ENCODE measurements around the gene FXYD3. TPM values are rescaled to one million over a fixed set of nuclear protein-coding genes. Genes with fewer than 3 reads are reported as not detected.

FXYD3 gene
- total RNA-seq, 1 donor from 2014 or later = 17.3 TPM

GRCh38 chr19:35154525-35155406 is 39.1 kb downstream of the FXYD3 start, which contains the start of gene FXYD5:
Gene FXYD5, plus strand, starts transcription at chr19:35154735. Its CDS starts 816 bp downstream, at chr19:35155551.
- H3K27me3 Mint-ChIP-seq = peaks cover 89% of the 10 kb centered on the region
- TF ChIP-seq, protein P1, sequence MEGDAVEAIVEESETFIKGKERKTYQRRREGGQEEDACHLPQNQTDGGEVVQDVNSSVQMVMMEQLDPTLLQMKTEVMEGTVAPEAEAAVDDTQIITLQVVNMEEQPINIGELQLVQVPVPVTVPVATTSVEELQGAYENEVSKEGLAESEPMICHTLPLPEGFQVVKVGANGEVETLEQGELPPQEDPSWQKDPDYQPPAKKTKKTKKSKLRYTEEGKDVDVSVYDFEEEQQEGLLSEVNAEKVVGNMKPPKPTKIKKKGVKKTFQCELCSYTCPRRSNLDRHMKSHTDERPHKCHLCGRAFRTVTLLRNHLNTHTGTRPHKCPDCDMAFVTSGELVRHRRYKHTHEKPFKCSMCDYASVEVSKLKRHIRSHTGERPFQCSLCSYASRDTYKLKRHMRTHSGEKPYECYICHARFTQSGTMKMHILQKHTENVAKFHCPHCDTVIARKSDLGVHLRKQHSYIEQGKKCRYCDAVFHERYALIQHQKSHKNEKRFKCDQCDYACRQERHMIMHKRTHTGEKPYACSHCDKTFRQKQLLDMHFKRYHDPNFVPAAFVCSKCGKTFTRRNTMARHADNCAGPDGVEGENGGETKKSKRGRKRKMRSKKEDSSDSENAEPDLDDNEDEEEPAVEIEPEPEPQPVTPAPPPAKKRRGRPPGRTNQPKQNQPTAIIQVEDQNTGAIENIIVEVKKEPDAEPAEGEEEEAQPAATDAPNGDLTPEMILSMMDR (IDR thresholded peaks at IDR 0.05; ENCODE audit: unreplicated experiment) = no peak
- H3K9me3 Mint-ChIP-seq (ENCODE audit: low read depth) = no peaks in the 10 kb centered on the region
- H3K4me1 Mint-ChIP-seq (ENCODE audit: low read depth) = peaks cover 15% of the 10 kb centered on the region
- peak within 1 kb of the TSS; percentile 65 for H3K4me3 Mint-ChIP-seq (ENCODE audit: low read depth)
- no peak for DNase-seq (ENCODE audit: low spot score, unreplicated experiment)
- H3K36me3 Mint-ChIP-seq (ENCODE audit: insufficient read depth) = no peaks in the 10 kb centered on the region
- no peak within 1 kb of the TSS for H3K27ac Mint-ChIP-seq

- H3K27me3 Mint-ChIP-seq = peaks cover 85% of the 10 kb centered on the region
- TF ChIP-seq, protein P1 (IDR thresholded peaks at IDR 0.05; ENCODE audit: unreplicated experiment) = no peak
- H3K36me3 Mint-ChIP-seq (ENCODE audit: insufficient read depth) = no peaks in the 10 kb centered on the region
- H3K4me3 Mint-ChIP-seq (ENCODE audit: low read depth) = peak overlapping the region; percentile 65
- no peak for DNase-seq (ENCODE audit: low spot score, unreplicated experiment)
- H3K9me3 Mint-ChIP-seq (ENCODE audit: low read depth) = no peaks in the 10 kb centered on the region
- H3K27ac Mint-ChIP-seq = no peak overlapping the region
- H3K4me1 Mint-ChIP-seq (ENCODE audit: low read depth) = peaks cover 15% of the 10 kb centered on the region
Measured at GRCh38 chr19:35155441-35155840, 39.8 kb downstream of the FXYD3 start.

GRCh38 chr19:35155981-35156672 is 40.5 kb downstream of the FXYD3 start:
- DNase-seq (ENCODE audit: low spot score, unreplicated experiment) = no peak
- Mint-ChIP-seq H3K9me3 (ENCODE audit: low read depth) (no peaks in the 10 kb centered on the region), H3K4me1 (ENCODE audit: low read depth) (peaks cover 15% of the 10 kb centered on the region), H3K36me3 (ENCODE audit: insufficient read depth) (no peaks in the 10 kb centered on the region), H3K27me3 (peaks cover 78% of the 10 kb centered on the region), H3K4me3 (ENCODE audit: low read depth) (no peak overlapping the region), H3K27ac (no peak overlapping the region)
- TF ChIP-seq, protein P1 (IDR thresholded peaks at IDR 0.05; ENCODE audit: unreplicated experiment) = no peak

DNA sequence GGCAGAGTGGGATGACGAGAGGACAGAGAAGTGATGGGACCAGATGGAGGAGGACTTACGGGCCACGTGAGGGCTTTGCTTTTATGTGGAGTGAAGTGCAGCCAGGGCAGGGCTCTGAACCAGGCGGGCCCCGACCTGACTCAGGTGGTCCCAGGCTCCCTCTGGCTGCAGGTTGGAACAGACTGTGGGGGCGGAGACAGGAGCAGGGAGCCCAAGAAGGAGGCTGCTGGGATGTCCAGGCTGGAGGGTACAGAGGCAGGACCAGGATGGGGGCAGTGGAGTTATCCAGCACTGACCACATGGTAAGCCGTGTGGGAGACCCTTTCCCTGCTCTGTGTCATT is 41.0 kb downstream of the FXYD3 start:
- no peaks in the 10 kb centered on the region for H3K36me3 Mint-ChIP-seq (ENCODE audit: insufficient read depth)
- H3K27me3 Mint-ChIP-seq = peaks cover 73% of the 10 kb centered on the region
- H3K27ac Mint-ChIP-seq = no peak overlapping the region
- no peak for DNase-seq (ENCODE audit: low spot score, unreplicated experiment)
- no peak overlapping the region for H3K4me3 Mint-ChIP-seq (ENCODE audit: low read depth)
- TF ChIP-seq, protein P1 (IDR thresholded peaks at IDR 0.05; ENCODE audit: unreplicated experiment) = no peak
- H3K4me1 Mint-ChIP-seq (ENCODE audit: low read depth) = peaks cover 15% of the 10 kb centered on the region
- no peaks in the 10 kb centered on the region for H3K9me3 Mint-ChIP-seq (ENCODE audit: low read depth)

- no peaks in the 10 kb centered on the region for H3K9me3 Mint-ChIP-seq (ENCODE audit: low read depth)
- H3K27ac Mint-ChIP-seq = no peak overlapping the region
- no peak overlapping the region for H3K4me3 Mint-ChIP-seq (ENCODE audit: low read depth)
- H3K4me1 Mint-ChIP-seq (ENCODE audit: low read depth) = peaks cover 12% of the 10 kb centered on the region
- DNase-seq (ENCODE audit: low spot score, unreplicated experiment) = no peak
- peaks cover 67% of the 10 kb centered on the region for H3K27me3 Mint-ChIP-seq
- H3K36me3 Mint-ChIP-seq (ENCODE audit: insufficient read depth) = no peaks in the 10 kb centered on the region
- TF ChIP-seq, protein P1 (IDR thresholded peaks at IDR 0.05; ENCODE audit: unreplicated experiment) = no peak
Measured at GRCh38 chr19:35157431-35157830, 41.8 kb downstream of the FXYD3 start.

All from progenitor cell of endocrine pancreas (in vitro differentiated cells).